Stimulated activated CD4-positive, alpha-beta T cell treated with anti-CD3 and anti-CD28 coated beads, Interleukin-1b, Interleukin-23, amount 100 ng/mL, for 48 hours (primary cell): ENCODE results near the gene PIGC.

Experiments
- DNase-seq: peaks from one replicate; pipeline ENCODE4 v3.0.0-alpha.2; 2020

Gene PIGC

DNA sequence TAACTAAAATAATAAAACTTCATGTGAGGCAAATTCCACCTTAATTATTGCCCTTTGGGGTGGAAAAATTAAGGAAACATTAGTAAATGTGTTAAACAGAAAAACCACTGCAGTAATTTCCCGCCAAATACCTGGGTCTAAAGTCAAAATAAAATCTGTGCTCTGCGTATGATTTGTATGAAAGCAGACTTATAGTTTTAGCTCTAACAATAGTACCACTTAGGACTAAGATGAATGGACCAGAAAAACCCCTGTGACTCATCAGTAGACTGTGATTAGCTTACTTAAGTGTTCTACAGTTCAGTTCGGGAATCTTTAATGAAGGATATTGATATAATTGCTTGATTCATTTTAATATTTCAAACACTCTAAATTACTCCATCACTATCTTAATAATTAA lies 46.6 kb downstream of the PIGC start:
- DNase-seq, result no peak

DNA sequence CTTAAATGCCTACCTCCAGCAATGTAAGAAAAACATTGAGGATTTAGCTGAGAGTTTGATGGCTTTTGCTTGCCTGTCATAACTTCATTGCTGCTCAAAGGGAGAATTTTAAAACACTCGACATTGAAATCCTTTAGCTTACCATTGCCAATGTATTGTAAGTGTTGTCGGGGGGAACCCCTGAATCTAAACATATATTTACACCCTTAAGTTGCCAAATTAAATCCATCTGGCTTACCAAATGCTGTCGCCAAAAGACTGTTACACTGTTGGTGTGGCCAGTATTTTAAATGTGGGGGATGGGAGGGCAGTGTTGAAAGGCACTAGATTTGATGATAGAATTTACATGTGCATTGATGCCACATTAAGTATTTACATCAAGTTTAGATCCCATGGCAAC lies 48.3 kb downstream of the PIGC start:
- no peak for DNase-seq

GRCh38 chr1:172394811-172395210 lies 49.1 kb downstream of the PIGC start:
- no peak for DNase-seq

DNA sequence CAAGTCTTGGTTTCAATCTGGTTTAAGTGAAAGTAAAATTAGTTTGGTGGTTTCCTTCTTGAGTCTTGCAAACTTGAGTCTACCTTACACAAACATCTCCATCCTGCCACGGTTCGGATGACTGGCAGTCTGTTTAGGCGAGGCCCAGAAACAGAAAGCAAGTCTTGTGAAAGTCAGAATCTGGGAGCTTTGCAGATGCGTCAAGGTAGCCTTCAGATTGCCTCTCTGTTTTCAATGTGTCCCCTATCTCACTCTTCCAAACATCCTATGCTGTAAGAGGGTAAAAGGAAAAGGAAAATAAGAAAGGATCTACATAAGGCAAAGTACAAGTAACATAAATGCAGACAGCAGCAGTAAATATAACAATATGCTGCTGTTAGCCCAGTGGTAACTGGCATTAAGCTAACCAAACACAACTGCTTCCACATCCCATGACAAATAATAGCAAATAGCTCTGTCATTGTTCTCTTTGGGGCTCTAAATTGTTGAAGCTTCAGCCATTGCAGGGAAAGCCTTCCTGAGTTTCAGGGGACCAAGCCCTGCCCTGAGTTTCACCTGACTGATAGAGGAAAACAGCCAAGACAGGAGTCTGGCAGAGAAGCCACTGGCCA lies 49.6 kb downstream of the PIGC start:
- DNase-seq, result peak; percentile 77

DNA sequence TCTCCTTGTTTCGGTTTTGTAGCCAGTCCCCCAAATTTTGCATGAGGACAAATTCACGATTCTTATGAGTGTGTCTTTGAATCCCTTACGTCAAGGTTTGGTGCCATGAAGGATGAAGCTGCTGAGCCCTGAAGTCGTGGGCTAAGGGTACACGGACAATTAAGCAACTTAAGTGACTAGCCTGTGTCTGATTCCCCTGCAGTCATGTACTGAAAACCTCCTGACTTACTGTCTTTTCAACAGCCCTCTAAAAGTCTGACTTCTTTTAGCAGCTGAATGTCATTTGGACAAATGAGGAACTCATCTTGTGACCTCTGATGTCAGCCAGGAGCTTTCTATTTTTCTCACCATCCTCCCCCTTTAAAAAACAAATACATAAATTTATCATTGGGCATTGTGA lies 50.5 kb downstream of the PIGC start:
- no peak for DNase-seq

- no peak for DNase-seq
These were observed 51.9 kb downstream of the PIGC start for GRCh38 chr1:172391976-172392375.
